Activated effector memory CD4-positive, alpha-beta T cell treated with Interleukin-2 at 50 U/mL for 16 hours (primary cell): ENCODE results near the gene IPO11.
"Not testable (repeated sequence)": the region's sequence is repeated elsewhere in the genome, so short reads cannot be mapped to it uniquely, and the experiment has no call there.

Source experiments
- DNase-seq: peaks from one replicate; pipeline ENCODE4 v3.0.0-alpha.2; 2020

The IPO11 gene

DNA sequence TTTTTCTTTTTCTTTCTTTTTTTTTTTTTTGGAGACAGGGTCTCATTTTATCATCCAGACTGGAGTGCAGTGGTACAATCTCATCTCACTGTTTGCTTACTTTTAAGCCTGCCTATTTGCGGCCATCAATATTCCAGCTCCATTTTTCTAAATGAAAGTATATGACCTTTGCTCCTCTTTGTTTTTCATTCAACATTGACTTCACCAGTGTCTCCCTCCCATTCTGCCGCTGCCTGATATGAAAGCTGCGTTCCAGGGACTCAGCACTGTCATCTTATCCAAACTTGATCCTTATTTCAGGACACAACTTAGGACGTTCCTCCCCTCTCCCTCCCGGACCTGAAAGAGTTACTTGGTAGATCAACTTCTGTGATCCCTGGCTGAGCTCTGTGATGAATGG, 239.7 kb downstream of the IPO11 start:
- no peak for DNase-seq

DNA sequence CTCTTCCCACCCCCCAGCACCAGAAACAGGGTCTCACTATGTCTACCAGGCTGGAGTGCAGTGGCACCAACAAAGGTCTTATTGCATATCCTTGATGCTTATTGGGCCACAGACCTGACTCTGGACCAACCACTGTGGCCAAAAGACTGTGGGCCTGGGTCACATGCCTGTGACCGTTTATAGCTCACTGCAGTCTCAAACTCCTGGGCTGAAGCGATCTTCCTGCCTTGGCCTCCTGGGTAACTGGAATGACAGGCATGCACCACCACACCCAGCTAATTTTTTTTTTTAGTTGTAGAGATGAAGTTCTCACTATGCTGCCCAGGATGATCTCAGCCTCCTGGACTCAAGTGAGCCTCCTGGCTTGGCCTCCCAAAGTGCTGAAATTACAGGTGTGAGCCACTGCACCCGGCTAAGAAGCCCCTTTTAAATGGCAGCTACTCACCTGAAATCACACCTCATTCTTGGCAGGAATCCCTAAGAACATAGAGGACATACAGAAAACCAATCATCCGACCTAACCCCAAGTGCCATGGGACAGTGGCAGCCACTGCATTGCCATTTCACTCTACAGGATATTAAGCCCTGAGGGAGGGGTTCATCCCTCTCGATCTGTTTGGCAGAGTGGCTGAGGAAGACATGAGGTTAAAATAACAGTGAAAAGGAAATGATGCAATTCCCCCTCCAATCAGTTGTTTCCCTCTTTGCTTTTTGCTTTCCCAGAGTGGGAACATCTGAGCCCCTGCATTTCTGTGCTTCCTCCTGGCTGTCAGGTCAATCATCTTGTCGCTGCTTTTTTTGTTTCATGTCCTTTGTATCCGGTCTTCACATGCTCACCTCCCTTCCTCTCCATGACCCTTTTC, 240.7 kb downstream of the IPO11 start:
- DNase-seq: no peak

DNA sequence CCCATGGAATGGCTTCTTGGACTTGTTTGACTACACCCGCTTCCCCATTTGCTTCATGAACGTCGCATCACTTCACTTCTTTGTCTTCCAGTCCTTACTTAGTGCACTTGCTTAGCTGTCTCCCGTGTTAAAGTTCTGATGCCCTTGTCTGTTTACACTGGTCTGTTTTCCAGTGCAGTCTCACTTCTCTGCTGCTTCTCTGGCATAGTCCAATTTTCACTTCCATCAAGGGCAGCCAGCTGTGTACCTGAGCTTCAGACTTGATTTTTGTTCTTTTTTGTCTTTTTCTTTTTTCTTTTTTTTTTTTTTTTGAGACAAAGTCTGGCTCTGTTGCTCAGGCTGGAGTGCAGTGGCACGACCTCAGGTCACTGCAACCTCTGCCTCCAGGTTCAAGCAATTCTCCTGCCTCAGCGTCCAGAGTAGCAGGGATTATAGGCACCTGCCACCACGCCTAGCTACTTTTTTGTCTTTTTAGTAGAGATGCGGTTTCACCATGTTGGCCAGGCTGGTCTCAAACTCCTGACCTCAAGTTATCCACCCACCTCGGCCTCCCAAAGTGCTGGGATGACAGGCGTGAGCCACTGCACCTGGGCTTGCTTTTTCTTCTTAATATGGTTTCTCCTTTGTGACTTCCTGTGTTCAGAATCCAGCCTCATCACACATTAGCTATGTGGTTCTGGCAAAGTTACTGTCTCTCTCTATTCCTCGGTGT, 241.5 kb downstream of the IPO11 start:
- no peak for DNase-seq

DNA sequence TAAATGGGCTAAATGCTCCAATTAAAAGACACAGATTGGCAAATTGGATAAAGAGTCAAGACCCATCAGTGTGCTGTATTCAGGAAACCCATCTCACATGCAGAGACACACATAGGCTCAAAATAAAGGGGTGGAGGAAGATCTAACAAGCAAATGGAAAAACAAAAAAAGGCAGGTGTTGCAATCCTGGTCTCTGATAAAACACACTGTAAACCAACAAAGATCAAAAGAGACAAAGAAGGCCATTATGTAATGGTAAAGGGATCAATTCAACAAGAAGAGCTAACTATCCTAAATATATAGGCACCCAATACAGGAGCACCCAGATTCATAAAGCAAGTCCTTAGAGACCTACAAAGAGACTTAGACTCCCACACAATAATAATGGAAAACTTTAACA, 245.2 kb downstream of the IPO11 start:
- not testable (repeated sequence) for DNase-seq

DNA sequence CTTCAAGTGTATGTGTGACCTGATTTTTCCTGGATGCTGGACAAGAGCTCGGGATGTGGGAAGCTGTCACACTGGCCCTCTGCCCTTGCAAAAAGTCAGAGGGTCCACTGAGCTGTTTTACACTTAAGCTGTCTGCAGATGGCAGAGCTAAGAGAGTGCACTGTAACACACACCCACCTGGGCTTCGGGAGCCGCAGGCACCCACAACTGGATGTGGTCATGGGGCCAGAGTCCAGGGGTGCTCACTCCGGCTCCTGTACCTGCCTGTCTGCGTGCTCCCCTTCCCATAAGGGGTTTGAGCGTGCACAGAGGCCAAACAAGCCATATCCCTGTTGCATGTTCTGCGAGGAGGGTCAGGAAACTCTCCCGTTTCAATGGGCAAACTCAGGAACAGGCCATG, 248.6 kb downstream of the IPO11 start:
- DNase-seq: no peak

DNA sequence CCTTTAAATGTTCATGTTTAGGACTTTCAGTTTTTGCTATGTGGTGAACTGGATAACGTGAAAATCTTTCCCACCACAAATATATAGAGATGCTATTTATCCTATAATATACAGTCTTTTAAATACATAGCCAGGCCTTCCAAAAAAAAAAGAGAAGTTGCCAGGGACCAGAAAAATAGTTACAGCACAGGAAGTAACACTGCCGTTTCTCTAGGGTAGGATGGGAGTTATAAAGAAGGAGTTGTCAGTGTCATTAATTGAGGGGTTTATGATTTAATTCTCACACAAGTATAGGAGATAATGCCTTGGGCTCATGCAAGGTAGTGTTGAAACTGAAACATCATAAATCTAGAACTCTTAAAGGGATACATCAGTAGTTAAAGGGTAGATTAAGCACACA, 250.0 kb downstream of the IPO11 start:
- DNase-seq: no peak

DNA sequence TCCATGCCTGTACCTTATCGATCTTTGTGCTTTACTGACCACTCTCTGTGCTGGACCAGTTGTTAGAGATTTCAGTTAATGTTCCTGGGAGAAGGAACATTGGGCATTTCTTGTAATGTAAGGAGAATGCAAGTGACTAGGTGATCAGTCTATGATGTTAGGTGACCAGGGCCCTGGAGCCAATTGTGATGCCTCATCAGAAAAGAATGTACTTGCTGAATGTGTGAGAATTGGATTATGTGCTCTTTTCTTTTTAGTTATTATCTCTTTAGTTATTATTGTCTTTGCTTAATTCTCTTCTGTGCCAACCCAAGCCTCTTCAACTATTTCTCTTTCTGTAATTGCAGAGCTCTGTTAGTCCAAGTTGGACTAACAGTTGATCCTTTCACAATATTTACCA, 258.9 kb downstream of the IPO11 start:
- no peak for DNase-seq

DNA sequence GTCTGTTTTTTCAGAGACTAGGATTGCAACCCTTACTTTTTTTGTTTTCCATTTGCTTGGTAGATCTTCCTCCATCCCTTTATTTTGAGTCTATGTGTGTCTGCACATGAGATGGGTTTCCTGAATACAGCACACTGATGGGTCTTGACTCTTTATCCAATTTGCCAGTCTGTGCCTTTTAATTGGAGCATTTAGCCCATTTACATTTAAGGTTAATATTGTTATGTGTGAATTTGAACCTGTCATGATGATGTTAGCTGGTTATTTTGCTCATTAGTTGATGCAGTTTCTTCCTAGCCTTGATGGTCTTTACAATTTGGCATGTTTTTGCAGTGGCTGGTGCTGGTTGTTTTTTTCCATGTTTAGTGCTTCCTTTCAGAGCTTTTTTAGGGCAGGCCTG, 264.0 kb downstream of the IPO11 start:
- DNase-seq: not testable (repeated sequence)
